SJCRH30 (cell line): Measurements from ENCODE around the gene POU2F1. TPM values are rescaled to one million over a fixed set of nuclear protein-coding genes. Genes with fewer than 3 reads are reported as not detected.

Experiments
- DNase-seq, 2 experiments: peaks; one replicate each; pipeline ENCODE4 v3.0.0-alpha.2; 2015 to 2020
- H3K27ac ChIP-seq: fragments of 250-450 bp; sonication (Bioruptor Pico); 2 replicates; pipeline ENCODE4 v1.5.1; 2020; ENCODE audit warnings: mild to moderate bottlenecking, moderate library complexity
- H3K27me3 ChIP-seq: fragments of 250-450 bp; sonication (Bioruptor Pico); 2 replicates; pipeline ENCODE4 v1.5.1; 2020; ENCODE audit warnings: mild to moderate bottlenecking, moderate library complexity
- H3K36me3 ChIP-seq: fragments of 250-450 bp; sonication (Bioruptor Pico); 2 replicates; pipeline ENCODE4 v1.5.1; 2020; ENCODE audit warnings: mild to moderate bottlenecking, moderate library complexity
- H3K4me1 ChIP-seq: fragments of 250-450 bp; sonication (Bioruptor Pico); 2 replicates; pipeline ENCODE4 v1.5.1; 2020; ENCODE audit warnings: mild to moderate bottlenecking, moderate library complexity
- H3K4me3 ChIP-seq: fragments of 250-450 bp; sonication (Bioruptor Pico); 2 replicates; pipeline ENCODE4 v1.5.1; 2020; ENCODE audit warnings: mild to moderate bottlenecking, moderate library complexity
- H3K9me3 ChIP-seq: fragments of 250-450 bp; sonication (Bioruptor Pico); replicated peaks from 2 replicates; pipeline ENCODE4 v1.5.1; 2020; ENCODE audit warnings: mild to moderate bottlenecking, moderate library complexity
- total RNA-seq: library from RNA; depleted of rRNA; stranded (reverse); fragments of >200 nt; shearing (Covaris generic); gene quantifications from 2 replicates; pipeline ENCODE4 v1.2.3, GENCODE V29; 2014

POU2F1 gene
- total RNA-seq, 1 experiment from 2014 or later: 16.8 TPM

GRCh38 chr1:167455786-167456446 lies 235.2 kb downstream of the POU2F1 start:
- Histone ChIP-seq H3K4me1 (no peaks in the 10 kb centered on the region), H3K27ac (peak overlapping the region; percentile 23; the same call in 1 of the 2 replicates), H3K27me3 (no peaks in the 10 kb centered on the region), H3K9me3 (no peaks in the 10 kb centered on the region), H3K4me3 (peak overlapping the region; percentile 66), H3K36me3 (no peaks in the 10 kb centered on the region)
- peak; percentile 19 to 45 for DNase-seq

GRCh38 chr1:167456524-167456923 lies 235.8 kb downstream of the POU2F1 start:
- Histone ChIP-seq H3K36me3 (no peaks in the 10 kb centered on the region), H3K4me1 (no peaks in the 10 kb centered on the region), H3K27me3 (no peaks in the 10 kb centered on the region), H3K9me3 (no peaks in the 10 kb centered on the region), H3K4me3 (no peak overlapping the region), H3K27ac (no peak overlapping the region)
- DNase-seq: no peak

- Histone ChIP-seq H3K36me3 (no peaks in the 10 kb centered on the region), H3K4me1 (no peaks in the 10 kb centered on the region), H3K9me3 (no peaks in the 10 kb centered on the region), H3K27ac (no peak overlapping the region), H3K4me3 (no peak overlapping the region), H3K27me3 (no peaks in the 10 kb centered on the region)
- no peak for DNase-seq
These were observed 236.2 kb downstream of the POU2F1 start for GRCh38 chr1:167456926-167457325.

DNA sequence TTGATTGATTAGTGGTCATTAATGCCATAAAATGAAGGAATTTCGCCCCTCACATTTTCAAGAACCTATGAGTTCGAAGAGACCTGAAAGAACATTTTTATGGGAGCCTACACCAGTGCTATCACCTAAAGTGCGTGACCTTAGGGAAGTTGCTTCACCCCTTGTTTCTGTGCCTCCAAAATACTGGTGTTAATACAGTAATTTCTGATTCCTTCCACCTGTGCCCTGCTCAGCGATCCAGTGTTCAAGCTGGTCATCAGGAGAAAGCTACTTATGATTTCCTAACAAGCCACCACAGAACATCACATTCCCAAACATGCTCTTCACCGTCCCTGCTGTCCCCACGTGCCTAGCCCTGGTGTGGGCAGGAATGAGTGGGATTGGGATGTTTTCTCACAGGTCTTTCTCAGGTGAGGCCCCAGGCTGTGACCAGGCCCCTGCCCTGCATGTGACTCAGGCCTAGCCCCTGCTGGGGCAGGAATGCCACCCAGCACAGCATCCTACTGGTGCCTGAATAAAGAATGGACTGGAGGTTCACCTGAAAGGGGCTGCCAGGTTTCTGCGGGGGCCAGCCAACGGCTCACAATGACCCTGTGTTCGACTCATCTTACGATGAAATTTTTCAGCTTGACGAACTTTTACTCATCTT lies 237.4 kb downstream of the POU2F1 start:
- H3K4me3 ChIP-seq: no peak overlapping the region
- no peaks in the 10 kb centered on the region for H3K27me3 ChIP-seq
- no peaks in the 10 kb centered on the region for H3K4me1 ChIP-seq
- H3K27ac ChIP-seq: no peak overlapping the region
- no peaks in the 10 kb centered on the region for H3K9me3 ChIP-seq
- no peaks in the 10 kb centered on the region for H3K36me3 ChIP-seq
- no peak for DNase-seq

- Histone ChIP-seq H3K27me3 (no peaks in the 10 kb centered on the region), H3K9me3 (no peaks in the 10 kb centered on the region), H3K36me3 (no peaks in the 10 kb centered on the region), H3K4me3 (no peak overlapping the region), H3K27ac (no peak overlapping the region), H3K4me1 (no peaks in the 10 kb centered on the region)
- DNase-seq: no peak
These were observed 240.2 kb downstream of the POU2F1 start for GRCh38 chr1:167460836-167461235.

DNA sequence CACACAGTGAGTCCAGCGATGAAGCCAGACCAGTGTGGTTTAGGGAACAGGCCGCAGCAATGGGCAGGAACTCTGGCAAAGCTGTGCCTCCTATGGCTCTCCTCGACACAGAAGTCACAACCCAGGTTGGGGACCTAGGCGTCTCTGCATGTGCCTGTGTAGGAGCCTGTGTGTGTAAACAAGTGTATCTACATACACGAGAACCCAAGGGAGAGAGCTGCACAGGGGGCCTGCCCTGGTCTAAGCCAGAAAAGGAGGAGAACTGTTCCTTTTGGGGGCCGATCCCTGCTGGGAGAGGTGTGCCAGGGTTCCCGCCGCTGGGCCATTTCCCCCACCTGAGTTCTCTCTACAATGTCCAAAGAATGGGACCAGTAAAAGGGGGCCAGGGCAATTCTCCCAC lies 241.7 kb downstream of the POU2F1 start:
- Histone ChIP-seq H3K9me3 (no peaks in the 10 kb centered on the region), H3K4me3 (no peak overlapping the region), H3K27me3 (no peaks in the 10 kb centered on the region), H3K36me3 (no peaks in the 10 kb centered on the region), H3K27ac (no peak overlapping the region), H3K4me1 (no peaks in the 10 kb centered on the region)
- no peak for DNase-seq

DNA sequence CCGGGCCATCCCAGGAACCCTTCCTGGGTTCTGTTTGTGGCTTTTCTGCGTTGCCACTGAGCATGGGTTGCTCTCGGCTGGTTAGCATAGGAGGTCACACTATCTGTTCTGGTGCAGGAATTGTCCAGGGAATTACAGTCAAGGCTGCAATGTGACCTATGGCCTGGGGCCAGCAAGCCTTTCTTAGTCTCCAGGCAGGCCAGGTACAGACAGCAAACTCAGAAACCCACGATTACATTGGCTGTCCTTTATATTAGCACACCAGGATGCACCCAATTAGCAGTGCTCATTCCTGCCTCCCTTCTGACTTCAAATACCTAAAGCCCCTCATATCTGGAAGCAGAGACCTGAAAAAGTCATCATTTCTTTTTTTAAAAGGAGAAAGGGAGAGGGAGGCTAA lies 242.4 kb downstream of the POU2F1 start:
- H3K27ac ChIP-seq: no peak overlapping the region
- no peaks in the 10 kb centered on the region for H3K27me3 ChIP-seq
- H3K4me1 ChIP-seq: no peaks in the 10 kb centered on the region
- no peak overlapping the region for H3K4me3 ChIP-seq
- H3K36me3 ChIP-seq: no peaks in the 10 kb centered on the region
- no peak for DNase-seq
- H3K9me3 ChIP-seq: no peaks in the 10 kb centered on the region

DNA sequence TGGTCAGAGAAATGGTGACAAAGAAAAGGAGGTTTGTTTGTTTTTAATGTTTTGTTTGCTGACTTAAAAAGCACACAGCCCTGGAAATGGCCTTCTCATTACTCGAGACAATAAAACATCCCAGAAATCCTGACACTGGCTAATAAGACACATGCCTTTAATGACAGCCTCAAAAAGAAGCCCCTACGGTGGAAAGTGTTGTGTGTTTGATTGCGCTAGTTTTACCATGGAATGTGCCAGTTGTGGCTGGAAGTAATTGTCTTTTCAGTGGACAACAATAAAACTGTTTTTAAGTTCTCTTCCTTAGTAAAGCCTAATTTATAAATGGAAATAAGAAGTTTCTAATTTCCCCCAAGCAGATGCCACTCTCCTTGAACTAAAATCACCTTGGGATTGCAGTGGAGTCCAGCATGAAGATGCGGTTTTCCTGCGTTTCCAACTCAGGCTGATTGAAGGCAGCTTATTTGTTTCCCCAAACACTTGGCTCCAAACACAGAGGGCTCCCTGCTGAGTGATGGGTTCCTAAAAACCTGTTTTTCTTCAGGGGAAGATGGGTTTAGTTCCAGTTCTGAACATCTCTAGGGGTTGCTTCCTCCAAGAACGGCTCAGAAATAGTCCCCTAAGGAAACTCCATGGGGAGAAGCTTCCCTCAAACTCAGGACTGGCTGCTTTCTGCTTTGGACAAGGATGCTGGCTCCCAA lies 243.3 kb downstream of the POU2F1 start:
- Histone ChIP-seq H3K27ac (no peak overlapping the region), H3K4me1 (no peaks in the 10 kb centered on the region), H3K36me3 (no peaks in the 10 kb centered on the region), H3K4me3 (no peak overlapping the region), H3K9me3 (no peaks in the 10 kb centered on the region), H3K27me3 (no peaks in the 10 kb centered on the region)
- no peak for DNase-seq

GRCh38 chr1:167465018-167465417 lies 244.3 kb downstream of the POU2F1 start:
- H3K9me3 ChIP-seq: no peaks in the 10 kb centered on the region
- H3K4me3 ChIP-seq: no peak overlapping the region
- no peak for DNase-seq
- no peaks in the 10 kb centered on the region for H3K4me1 ChIP-seq
- H3K27ac ChIP-seq: no peak overlapping the region
- H3K36me3 ChIP-seq: no peaks in the 10 kb centered on the region
- no peaks in the 10 kb centered on the region for H3K27me3 ChIP-seq

DNA sequence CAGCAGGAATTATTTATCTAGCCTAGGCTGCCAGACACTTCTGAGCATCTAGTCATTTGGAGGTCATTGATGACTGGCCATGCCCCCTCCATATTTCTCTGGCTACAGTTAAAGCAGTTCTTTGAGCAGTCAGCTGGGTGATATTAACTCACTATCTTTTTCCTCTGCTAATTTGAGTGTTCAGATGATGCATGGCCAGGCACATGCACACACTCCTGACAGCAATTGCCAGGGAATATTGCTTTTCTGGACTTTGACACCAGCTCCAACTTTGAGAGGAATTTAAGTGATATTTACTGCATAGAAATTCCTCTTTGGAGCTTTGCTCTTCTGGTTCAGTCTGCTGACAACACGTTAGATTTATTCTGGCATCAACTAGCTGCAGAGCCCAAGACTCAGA lies 245.1 kb downstream of the POU2F1 start:
- no peaks in the 10 kb centered on the region for H3K4me1 ChIP-seq
- H3K27ac ChIP-seq: no peak overlapping the region
- H3K9me3 ChIP-seq: no peaks in the 10 kb centered on the region
- no peak for DNase-seq
- H3K4me3 ChIP-seq: no peak overlapping the region
- H3K36me3 ChIP-seq: no peaks in the 10 kb centered on the region
- no peaks in the 10 kb centered on the region for H3K27me3 ChIP-seq

DNA sequence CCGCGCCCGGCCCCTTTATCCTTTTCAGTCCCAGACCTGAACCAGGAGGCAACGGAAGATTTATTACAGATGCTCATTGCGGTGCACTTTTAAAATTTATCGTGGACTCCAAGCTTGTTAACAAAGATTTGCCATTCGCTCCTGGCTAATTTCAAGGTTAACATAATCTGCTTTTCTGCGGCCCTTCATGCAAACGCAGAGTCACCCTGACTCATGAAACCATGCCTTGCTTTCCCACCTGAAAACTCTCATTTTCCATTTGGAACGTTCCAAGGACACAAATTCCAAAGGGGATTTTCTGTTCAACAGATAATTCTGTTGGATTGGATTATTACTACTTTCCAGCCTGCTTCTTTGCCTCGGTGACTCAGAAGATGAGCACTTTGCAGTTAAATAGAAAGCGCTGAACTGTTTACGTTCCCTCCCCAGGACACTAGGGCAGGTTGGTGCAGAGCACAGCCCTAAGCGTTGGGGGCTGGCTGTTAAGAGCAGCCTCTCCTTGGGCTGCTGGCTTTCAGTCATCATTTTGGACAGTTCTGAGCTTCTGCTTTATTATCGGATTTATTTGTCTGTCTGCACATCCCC lies 246.5 kb downstream of the POU2F1 start:
- Histone ChIP-seq H3K4me1 (no peaks in the 10 kb centered on the region; the same call in 1 of the 2 replicates), H3K4me3 (no peak overlapping the region), H3K27ac (no peak overlapping the region), H3K27me3 (no peaks in the 10 kb centered on the region), H3K36me3 (no peaks in the 10 kb centered on the region), H3K9me3 (no peaks in the 10 kb centered on the region)
- no peak for DNase-seq

GRCh38 chr1:167467752-167468151 lies 247.1 kb downstream of the POU2F1 start:
- Histone ChIP-seq H3K4me3 (no peak overlapping the region), H3K36me3 (no peaks in the 10 kb centered on the region)
- DNase-seq: no peak

DNA sequence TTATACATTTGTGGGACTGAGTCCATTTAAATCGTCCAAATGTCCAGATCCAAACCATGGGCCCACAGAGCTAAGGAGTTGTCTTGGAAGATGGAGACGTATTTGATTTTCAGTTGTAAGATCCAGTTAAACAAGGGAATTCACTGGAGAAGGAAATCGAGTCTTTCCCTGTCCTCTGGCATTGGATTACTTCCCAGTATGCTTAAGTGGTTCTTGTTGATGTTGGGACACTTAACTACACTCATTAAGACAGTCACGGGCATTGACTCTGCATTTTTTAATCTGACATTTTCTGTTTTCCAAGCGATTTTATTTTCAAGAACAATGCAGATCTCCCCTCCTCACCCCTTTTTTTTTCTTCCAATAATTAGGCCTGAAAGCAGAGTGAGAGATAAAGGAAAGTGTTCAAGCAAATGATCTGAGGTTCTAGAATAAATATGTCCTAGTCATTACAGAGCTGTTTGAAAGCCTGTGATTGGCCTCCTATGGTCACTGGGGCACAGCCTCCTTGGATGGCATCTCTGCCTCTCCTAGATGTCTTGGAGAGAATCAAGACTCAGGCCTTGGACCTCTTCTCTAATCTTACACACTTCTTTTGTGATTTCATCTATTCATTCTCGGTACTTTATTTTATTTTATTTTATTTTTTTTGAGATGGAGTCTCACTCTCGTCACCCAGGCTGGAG lies 248.7 kb downstream of the POU2F1 start:
- peaks cover 19% of the 10 kb centered on the region for H3K4me1 ChIP-seq
- no peaks in the 10 kb centered on the region for H3K27me3 ChIP-seq
- H3K9me3 ChIP-seq: no peaks in the 10 kb centered on the region
- no peaks in the 10 kb centered on the region for H3K36me3 ChIP-seq
- H3K27ac ChIP-seq: no peak overlapping the region
- DNase-seq: no peak
- H3K4me3 ChIP-seq: no peak overlapping the region

More at GRCh38 chr1:167467752-167468151, 247.1 kb downstream of the POU2F1 start:
- H3K4me1 ChIP-seq: peaks cover 4% of the 10 kb centered on the region
- H3K9me3 ChIP-seq: no peaks in the 10 kb centered on the region
- H3K27me3 ChIP-seq: no peaks in the 10 kb centered on the region
- no peak overlapping the region for H3K27ac ChIP-seq

DNA sequence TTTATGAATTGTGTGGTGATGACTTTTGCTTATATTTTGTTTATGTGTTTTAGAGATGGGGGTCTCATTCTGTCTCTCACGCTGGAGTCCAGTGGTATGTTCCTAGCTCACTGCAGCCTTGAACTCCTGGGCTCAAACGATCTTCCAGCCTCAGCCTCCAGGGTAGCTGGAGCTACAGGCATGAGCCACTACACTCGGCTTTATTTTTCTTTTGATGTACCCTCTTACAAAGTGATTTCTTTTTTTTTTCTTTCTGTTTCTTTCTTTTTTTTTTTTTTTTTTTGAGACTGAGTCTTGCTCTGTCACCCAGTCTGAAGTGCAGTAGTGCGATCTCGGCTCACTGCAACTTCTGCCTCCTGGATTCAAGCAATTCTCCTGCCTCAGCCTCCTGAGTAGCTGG lies 250.9 kb downstream of the POU2F1 start:
- Histone ChIP-seq H3K36me3 (no peaks in the 10 kb centered on the region), H3K27ac (no peak overlapping the region), H3K4me1 (peaks cover 20% of the 10 kb centered on the region), H3K9me3 (0 out of 2 replicates have a peak, but pooled peaks cover 6% of the 10 kb centered on the region), H3K27me3 (no peaks in the 10 kb centered on the region), H3K4me3 (no peak overlapping the region)
- no peak for DNase-seq
